ENCODE results near the gene MYD88.

The MYD88 gene

GRCh38 chr3:38102444-38102814 lies 36.0 kb upstream of the MYD88 start:
- Histone ChIP-seq H3K27ac (ENCODE audit: low read length) (no peak overlapping the region), H3K36me3 (ENCODE audit: control insufficient read depth in 2 of 2, insufficient read depth in 2 of 2, low read length in 2 of 2) (no peaks in the 10 kb centered on the region), H3K4me1 (ENCODE audit: control insufficient read depth, insufficient read depth, low read length) (no peaks in the 10 kb centered on the region), H3K27me3 (ENCODE audit: control insufficient read depth in 1 of 2, insufficient read depth in 2 of 2, low read length in 2 of 2) (no peaks in the 10 kb centered on the region), H3K9me3 (ENCODE audit: control insufficient read depth in 2 of 2, low read length in 2 of 2) (no peaks in the 10 kb centered on the region), H3K4me3 (ENCODE audit: low read length in 2 of 2) (no peak overlapping the region), H3K9ac (ENCODE audit: low read length in 2 of 2) (no peak overlapping the region)

GRCh38 chr3:38105525-38105924 lies 32.9 kb upstream of the MYD88 start:
- no peaks in the 10 kb centered on the region for H3K36me3 ChIP-seq (ENCODE audit: control insufficient read depth in 2 of 2, insufficient read depth in 2 of 2, low read length in 2 of 2)
- H3K27ac ChIP-seq (ENCODE audit: low read length), result no peak overlapping the region
- no peak overlapping the region for H3K9ac ChIP-seq (ENCODE audit: low read length in 2 of 2)
- no peaks in the 10 kb centered on the region for H3K4me1 ChIP-seq (ENCODE audit: control insufficient read depth, insufficient read depth, low read length)
- H3K9me3 ChIP-seq (ENCODE audit: control insufficient read depth in 2 of 2, low read length in 2 of 2), result no peaks in the 10 kb centered on the region
- no peaks in the 10 kb centered on the region for H3K27me3 ChIP-seq (ENCODE audit: control insufficient read depth in 1 of 2, insufficient read depth in 2 of 2, low read length in 2 of 2)
- H3K4me3 ChIP-seq (ENCODE audit: low read length in 2 of 2), result no peak overlapping the region

- Histone ChIP-seq H3K27me3 (ENCODE audit: control insufficient read depth in 1 of 2, insufficient read depth in 2 of 2, low read length in 2 of 2) (no peaks in the 10 kb centered on the region), H3K27ac (ENCODE audit: low read length) (no peak overlapping the region), H3K9ac (ENCODE audit: low read length in 2 of 2) (no peak overlapping the region), H3K36me3 (ENCODE audit: control insufficient read depth in 2 of 2, insufficient read depth in 2 of 2, low read length in 2 of 2) (no peaks in the 10 kb centered on the region), H3K9me3 (ENCODE audit: control insufficient read depth in 2 of 2, low read length in 2 of 2) (no peaks in the 10 kb centered on the region), H3K4me3 (ENCODE audit: low read length in 2 of 2) (no peak overlapping the region), H3K4me1 (ENCODE audit: control insufficient read depth, insufficient read depth, low read length) (no peaks in the 10 kb centered on the region)
Observed at GRCh38 chr3:38107911-38108648, 30.4 kb upstream of the MYD88 start.

GRCh38 chr3:38108649-38109579 lies 29.5 kb upstream of the MYD88 start:
- Histone ChIP-seq H3K4me1 (ENCODE audit: control insufficient read depth, insufficient read depth, low read length) (no peaks in the 10 kb centered on the region), H3K4me3 (ENCODE audit: low read length in 2 of 2) (no peak overlapping the region), H3K27ac (ENCODE audit: low read length) (no peak overlapping the region), H3K36me3 (ENCODE audit: control insufficient read depth in 2 of 2, insufficient read depth in 2 of 2, low read length in 2 of 2) (no peaks in the 10 kb centered on the region), H3K9me3 (ENCODE audit: control insufficient read depth in 2 of 2, low read length in 2 of 2) (no peaks in the 10 kb centered on the region), H3K9ac (ENCODE audit: low read length in 2 of 2) (no peak overlapping the region), H3K27me3 (ENCODE audit: control insufficient read depth in 1 of 2, insufficient read depth in 2 of 2, low read length in 2 of 2) (no peaks in the 10 kb centered on the region)

- Histone ChIP-seq H3K9ac (ENCODE audit: low read length in 2 of 2) (no peak overlapping the region), H3K27me3 (ENCODE audit: control insufficient read depth in 1 of 2, insufficient read depth in 2 of 2, low read length in 2 of 2) (no peaks in the 10 kb centered on the region), H3K36me3 (ENCODE audit: control insufficient read depth in 2 of 2, insufficient read depth in 2 of 2, low read length in 2 of 2) (no peaks in the 10 kb centered on the region), H3K27ac (ENCODE audit: low read length) (no peak overlapping the region), H3K9me3 (ENCODE audit: control insufficient read depth in 2 of 2, low read length in 2 of 2) (no peaks in the 10 kb centered on the region), H3K4me1 (ENCODE audit: control insufficient read depth, insufficient read depth, low read length) (no peaks in the 10 kb centered on the region), H3K4me3 (ENCODE audit: low read length in 2 of 2) (no peak overlapping the region)
Observed at GRCh38 chr3:38109580-38110313, 28.7 kb upstream of the MYD88 start.

GRCh38 chr3:38110314-38111050 lies 28.0 kb upstream of the MYD88 start:
- Histone ChIP-seq H3K9ac (ENCODE audit: low read length in 2 of 2) (no peak overlapping the region), H3K4me1 (ENCODE audit: control insufficient read depth, insufficient read depth, low read length) (no peaks in the 10 kb centered on the region), H3K9me3 (ENCODE audit: control insufficient read depth in 2 of 2, low read length in 2 of 2) (no peaks in the 10 kb centered on the region), H3K27ac (ENCODE audit: low read length) (no peak overlapping the region), H3K36me3 (ENCODE audit: control insufficient read depth in 2 of 2, insufficient read depth in 2 of 2, low read length in 2 of 2) (no peaks in the 10 kb centered on the region), H3K27me3 (ENCODE audit: control insufficient read depth in 1 of 2, insufficient read depth in 2 of 2, low read length in 2 of 2) (no peaks in the 10 kb centered on the region), H3K4me3 (ENCODE audit: low read length in 2 of 2) (no peak overlapping the region)

GRCh38 chr3:38111201-38111600 lies 27.3 kb upstream of the MYD88 start:
- no peaks in the 10 kb centered on the region for H3K4me1 ChIP-seq (ENCODE audit: control insufficient read depth, insufficient read depth, low read length)

GRCh38 chr3:38111696-38112377 lies 26.6 kb upstream of the MYD88 start:
- Histone ChIP-seq H3K27me3 (ENCODE audit: control insufficient read depth in 1 of 2, insufficient read depth in 2 of 2, low read length in 2 of 2) (no peaks in the 10 kb centered on the region), H3K27ac (ENCODE audit: low read length) (no peak overlapping the region), H3K9ac (ENCODE audit: low read length in 2 of 2) (no peak overlapping the region), H3K4me1 (ENCODE audit: control insufficient read depth, insufficient read depth, low read length) (peaks cover 2% of the 10 kb centered on the region), H3K9me3 (ENCODE audit: control insufficient read depth in 2 of 2, low read length in 2 of 2) (no peaks in the 10 kb centered on the region), H3K36me3 (ENCODE audit: control insufficient read depth in 2 of 2, insufficient read depth in 2 of 2, low read length in 2 of 2) (no peaks in the 10 kb centered on the region), H3K4me3 (ENCODE audit: low read length in 2 of 2) (no peak overlapping the region)

More at GRCh38 chr3:38111201-38111600, 27.3 kb upstream of the MYD88 start:
- H3K4me3 ChIP-seq (ENCODE audit: low read length in 2 of 2), result no peak overlapping the region
- H3K9ac ChIP-seq (ENCODE audit: low read length in 2 of 2), result no peak overlapping the region
- no peaks in the 10 kb centered on the region for H3K27me3 ChIP-seq (ENCODE audit: control insufficient read depth in 1 of 2, insufficient read depth in 2 of 2, low read length in 2 of 2)
- no peaks in the 10 kb centered on the region for H3K36me3 ChIP-seq (ENCODE audit: control insufficient read depth in 2 of 2, insufficient read depth in 2 of 2, low read length in 2 of 2)
- H3K9me3 ChIP-seq (ENCODE audit: control insufficient read depth in 2 of 2, low read length in 2 of 2), result no peaks in the 10 kb centered on the region
- no peak overlapping the region for H3K27ac ChIP-seq (ENCODE audit: low read length)

- Histone ChIP-seq H3K36me3 (ENCODE audit: control insufficient read depth in 2 of 2, insufficient read depth in 2 of 2, low read length in 2 of 2) (no peaks in the 10 kb centered on the region), H3K9ac (ENCODE audit: low read length in 2 of 2) (no peak overlapping the region), H3K27me3 (ENCODE audit: control insufficient read depth in 1 of 2, insufficient read depth in 2 of 2, low read length in 2 of 2) (no peaks in the 10 kb centered on the region), H3K4me3 (ENCODE audit: low read length in 2 of 2) (no peak overlapping the region), H3K27ac (ENCODE audit: low read length) (no peak overlapping the region), H3K4me1 (ENCODE audit: control insufficient read depth, insufficient read depth, low read length) (peaks cover 2% of the 10 kb centered on the region), H3K9me3 (ENCODE audit: control insufficient read depth in 2 of 2, low read length in 2 of 2) (no peaks in the 10 kb centered on the region)
Observed at GRCh38 chr3:38112378-38112761, 26.1 kb upstream of the MYD88 start.

Measured in stomach smooth muscle (tissue), 2 donors.